Suprapubic skin (tissue), 3 donors: ENCODE measurements around the gene SLC35B1.

ENCODE experiments used
- EP300 ChIP-seq: sonication (generic); formaldehyde crosslinking; IDR thresholded peaks from one replicate; pipeline ENCODE4 v1.6.1; 2017; ENCODE audit warnings: antibody characterized with exemption
- TF ChIP-seq, protein P1 (sequence below), 2 donors: fragments of 200-600 bp in 1 of 2; fragments of 450-650 bp in 1 of 2; sonication (generic) in 1 of 2; IDR thresholded peaks; one replicate each; pipeline ENCODE4 v1.5.1; 2016 to 2019; ENCODE audit warnings: antibody characterized with exemption in 2 of 2, mild to moderate bottlenecking in 1 of 2, moderate library complexity in 1 of 2

- TF ChIP-seq EP300: no peak
- TF ChIP-seq, protein P1, sequence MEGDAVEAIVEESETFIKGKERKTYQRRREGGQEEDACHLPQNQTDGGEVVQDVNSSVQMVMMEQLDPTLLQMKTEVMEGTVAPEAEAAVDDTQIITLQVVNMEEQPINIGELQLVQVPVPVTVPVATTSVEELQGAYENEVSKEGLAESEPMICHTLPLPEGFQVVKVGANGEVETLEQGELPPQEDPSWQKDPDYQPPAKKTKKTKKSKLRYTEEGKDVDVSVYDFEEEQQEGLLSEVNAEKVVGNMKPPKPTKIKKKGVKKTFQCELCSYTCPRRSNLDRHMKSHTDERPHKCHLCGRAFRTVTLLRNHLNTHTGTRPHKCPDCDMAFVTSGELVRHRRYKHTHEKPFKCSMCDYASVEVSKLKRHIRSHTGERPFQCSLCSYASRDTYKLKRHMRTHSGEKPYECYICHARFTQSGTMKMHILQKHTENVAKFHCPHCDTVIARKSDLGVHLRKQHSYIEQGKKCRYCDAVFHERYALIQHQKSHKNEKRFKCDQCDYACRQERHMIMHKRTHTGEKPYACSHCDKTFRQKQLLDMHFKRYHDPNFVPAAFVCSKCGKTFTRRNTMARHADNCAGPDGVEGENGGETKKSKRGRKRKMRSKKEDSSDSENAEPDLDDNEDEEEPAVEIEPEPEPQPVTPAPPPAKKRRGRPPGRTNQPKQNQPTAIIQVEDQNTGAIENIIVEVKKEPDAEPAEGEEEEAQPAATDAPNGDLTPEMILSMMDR (IDR thresholded peaks at IDR 0.05): no peak
These were observed 43.0 kb downstream of the SLC35B1 start for GRCh38 chr17:49664706-49665211.
